Activated B cell treated with CpG ODN at 0.5 μM for 24 hours (primary cell): ENCODE results near the gene MYH7B. TPM values are rescaled to one million over a fixed set of nuclear protein-coding genes. Genes with fewer than 3 reads are reported as not detected.

ENCODE experiments used
- ATAC-seq: fragments of 200-7000 bp; cut with Tn5 transposase; one replicate; pipeline ENCODE4 v1.10.0; 2021; ENCODE audit warnings: low read depth, mild to moderate bottlenecking, moderate library complexity
- CTCF ChIA-PET: fragments of 350-600 bp; sonication (Branson Sonifier 250); formaldehyde crosslinking; loops from one replicate; lab custom pipeline; 2021; ENCODE audit warnings: antibody characterized with exemption; lab: Charles Lee
- POLR2A ChIA-PET: fragments of 350-600 bp; sonication (Branson Sonifier 250); formaldehyde crosslinking; loops from one replicate; lab custom pipeline; 2021; ENCODE audit warnings: antibody characterized with exemption; lab: Charles Lee
- DNase-seq: peaks from one replicate; pipeline ENCODE4 v3.0.0; 2022
- H3K27ac Mint-ChIP-seq: one replicate; pipeline ENCODE4 v1.8.0; 2020; ENCODE audit warnings: mixed read lengths
- H3K27me3 Mint-ChIP-seq: one replicate; pipeline ENCODE4 v1.8.0; 2021; ENCODE audit warnings: mixed read lengths
- H3K36me3 Mint-ChIP-seq: one replicate; pipeline ENCODE4 v1.8.0; 2021; ENCODE audit warnings: low read depth, mixed read lengths
- H3K4me1 Mint-ChIP-seq: one replicate; pipeline ENCODE4 v1.8.0; 2021; ENCODE audit warnings: mixed read lengths
- H3K4me3 Mint-ChIP-seq: one replicate; pipeline ENCODE4 v1.8.0; 2020; ENCODE audit warnings: mild to moderate bottlenecking, mixed read lengths
- H3K9me3 Mint-ChIP-seq: one replicate; pipeline ENCODE4 v1.8.0; 2020; ENCODE audit warnings: mixed read lengths
- intact Hi-C: fragments of 100-400 bp; cut with micrococcal nuclease; formaldehyde crosslinking; loops from one replicate; pipeline ENCODE4 v1.15.1; 2024
- total RNA-seq: library from RNA; stranded (reverse); gene quantifications from 2 replicates; pipeline ENCODE4 v1.2.3, GENCODE V29; 2022
- TF ChIP-seq, protein P1 (sequence below): fragments of 200-600 bp; IDR thresholded peaks from one replicate; pipeline ENCODE4 v1.8.0; 2022; ENCODE audit warnings: antibody characterized with exemption, mild to moderate bottlenecking

The MYH7B gene
- total RNA-seq, 1 donor from 2014 or later = 0.35 TPM

DNA sequence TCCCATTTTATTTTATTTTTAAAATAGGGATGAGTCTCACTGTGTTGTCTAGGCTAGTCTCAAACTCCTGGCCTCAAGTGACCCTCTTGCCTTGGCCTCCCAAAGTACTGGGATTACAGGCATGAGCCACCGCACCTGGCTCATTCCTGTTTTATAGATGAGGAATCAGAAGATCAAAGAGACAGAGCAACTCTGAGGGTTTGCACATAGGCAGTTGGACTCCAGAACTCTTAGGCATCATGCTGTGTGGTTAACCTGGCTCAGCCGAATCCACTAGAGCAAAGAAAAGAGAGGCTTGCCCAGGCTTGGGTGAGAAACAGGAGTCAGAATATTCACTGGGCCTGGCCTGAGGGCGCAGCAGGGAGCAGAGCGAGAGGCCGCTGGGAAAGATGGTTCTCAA is 9.4 kb downstream of the MYH7B start:
- TF ChIP-seq, protein P1, sequence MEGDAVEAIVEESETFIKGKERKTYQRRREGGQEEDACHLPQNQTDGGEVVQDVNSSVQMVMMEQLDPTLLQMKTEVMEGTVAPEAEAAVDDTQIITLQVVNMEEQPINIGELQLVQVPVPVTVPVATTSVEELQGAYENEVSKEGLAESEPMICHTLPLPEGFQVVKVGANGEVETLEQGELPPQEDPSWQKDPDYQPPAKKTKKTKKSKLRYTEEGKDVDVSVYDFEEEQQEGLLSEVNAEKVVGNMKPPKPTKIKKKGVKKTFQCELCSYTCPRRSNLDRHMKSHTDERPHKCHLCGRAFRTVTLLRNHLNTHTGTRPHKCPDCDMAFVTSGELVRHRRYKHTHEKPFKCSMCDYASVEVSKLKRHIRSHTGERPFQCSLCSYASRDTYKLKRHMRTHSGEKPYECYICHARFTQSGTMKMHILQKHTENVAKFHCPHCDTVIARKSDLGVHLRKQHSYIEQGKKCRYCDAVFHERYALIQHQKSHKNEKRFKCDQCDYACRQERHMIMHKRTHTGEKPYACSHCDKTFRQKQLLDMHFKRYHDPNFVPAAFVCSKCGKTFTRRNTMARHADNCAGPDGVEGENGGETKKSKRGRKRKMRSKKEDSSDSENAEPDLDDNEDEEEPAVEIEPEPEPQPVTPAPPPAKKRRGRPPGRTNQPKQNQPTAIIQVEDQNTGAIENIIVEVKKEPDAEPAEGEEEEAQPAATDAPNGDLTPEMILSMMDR = no peak
- CTCF ChIA-PET = no interaction called here
- H3K9me3 Mint-ChIP-seq = no peaks in the 10 kb centered on the region
- H3K4me1 Mint-ChIP-seq = peaks cover 3% of the 10 kb centered on the region
- no peaks in the 10 kb centered on the region for H3K36me3 Mint-ChIP-seq
- intact Hi-C loops = no loop called here
- POLR2A ChIA-PET = interaction anchor here (0.5 kb wide), 1 partner anchor 313 kb away, joined by 3 read pairs; the partner anchor contains the start of gene MMP24OS
- H3K27ac Mint-ChIP-seq = no peak overlapping the region
- H3K27me3 Mint-ChIP-seq = no peaks in the 10 kb centered on the region
- DNase-seq = no peak
- no peak overlapping the region for H3K4me3 Mint-ChIP-seq
- ATAC-seq = no peak

DNA sequence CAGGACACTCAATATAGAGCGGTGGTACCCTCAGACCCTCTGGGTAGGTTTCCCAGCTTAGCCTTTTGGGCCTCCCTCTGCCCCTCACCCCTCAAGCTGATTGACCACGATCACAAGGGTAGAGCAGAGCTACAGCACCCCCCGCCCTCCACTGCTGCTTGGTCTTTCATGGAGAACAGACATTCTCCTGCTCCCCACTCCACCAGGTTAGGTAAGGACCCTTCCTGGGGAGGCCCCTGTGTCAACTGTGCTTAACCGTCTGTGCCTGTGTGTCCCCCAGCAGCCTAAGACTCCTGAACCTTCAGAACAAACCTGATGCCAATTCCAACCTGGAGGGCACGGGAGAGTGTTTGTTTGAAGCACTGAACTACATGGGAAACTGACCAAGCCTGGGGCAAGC is 11.8 kb downstream of the MYH7B start:
- no peak for ATAC-seq

GRCh38 chr20:34968042-34968775 is 12.5 kb downstream of the MYH7B start:
- no peaks in the 10 kb centered on the region for H3K36me3 Mint-ChIP-seq
- CTCF ChIA-PET = interaction anchor here (0.6 kb wide), 1 partner anchor 1903 kb away, joined by 4 read pairs; no protein-coding TSS in a partner anchor
- H3K27me3 Mint-ChIP-seq = no peaks in the 10 kb centered on the region
- H3K4me3 Mint-ChIP-seq = no peak overlapping the region
- no peak overlapping the region for H3K27ac Mint-ChIP-seq
- POLR2A ChIA-PET = interaction anchor here (0.5 kb wide), 1 partner anchor 1928 kb away, joined by 3 read pairs; no protein-coding TSS in a partner anchor
- DNase-seq = no peak
- H3K4me1 Mint-ChIP-seq = no peaks in the 10 kb centered on the region
- intact Hi-C loops = no loop called here
- ATAC-seq = no peak
- H3K9me3 Mint-ChIP-seq = no peaks in the 10 kb centered on the region
- TF ChIP-seq, protein P1 = no peak

More for the DNA sequence above, 11.8 kb downstream of the MYH7B start:
- Mint-ChIP-seq H3K27ac (no peak overlapping the region), H3K4me3 (no peak overlapping the region), H3K9me3 (no peaks in the 10 kb centered on the region), H3K36me3 (no peaks in the 10 kb centered on the region), H3K27me3 (no peaks in the 10 kb centered on the region), H3K4me1 (no peaks in the 10 kb centered on the region)
- TF ChIP-seq, protein P1 = no peak
- ChIA-PET CTCF (no interaction called here), POLR2A (interaction anchor here (0.5 kb wide), 1 partner anchor 1927 kb away, joined by 3 read pairs; no protein-coding TSS in a partner anchor)
- intact Hi-C loops = no loop called here
- DNase-seq = no peak

- Mint-ChIP-seq H3K4me3 (no peak overlapping the region), H3K36me3 (no peaks in the 10 kb centered on the region), H3K4me1 (no peaks in the 10 kb centered on the region), H3K27me3 (no peaks in the 10 kb centered on the region), H3K27ac (no peak overlapping the region), H3K9me3 (no peaks in the 10 kb centered on the region)
- ATAC-seq (no peak), DNase-seq (no peak)
- ChIA-PET CTCF (no interaction called here), POLR2A (no interaction called here)
- intact Hi-C loops = no loop called here
- TF ChIP-seq, protein P1 = no peak
Observed at GRCh38 chr20:34970193-34970840, 14.6 kb downstream of the MYH7B start.

GRCh38 chr20:34970846-34971560 is 15.3 kb downstream of the MYH7B start:
- ChIA-PET CTCF (no interaction called here), POLR2A (no interaction called here)
- H3K36me3 Mint-ChIP-seq = no peaks in the 10 kb centered on the region
- peaks cover under 1% of the 10 kb centered on the region for H3K27me3 Mint-ChIP-seq
- TF ChIP-seq, protein P1 = no peak
- no peaks in the 10 kb centered on the region for H3K9me3 Mint-ChIP-seq
- H3K4me1 Mint-ChIP-seq = no peaks in the 10 kb centered on the region
- intact Hi-C loops = no loop called here
- no peak overlapping the region for H3K27ac Mint-ChIP-seq
- no peak overlapping the region for H3K4me3 Mint-ChIP-seq
- no peak for ATAC-seq
- no peak for DNase-seq
